Measurements from ENCODE around the gene KCNK2. TPM values are rescaled to one million over a fixed set of nuclear protein-coding genes. Genes with fewer than 3 reads are reported as not detected.

Gene KCNK2
- polyA plus RNA-seq, 1 of the 3 experiments (the other 2 are of a cell fraction): 12.2 TPM

DNA sequence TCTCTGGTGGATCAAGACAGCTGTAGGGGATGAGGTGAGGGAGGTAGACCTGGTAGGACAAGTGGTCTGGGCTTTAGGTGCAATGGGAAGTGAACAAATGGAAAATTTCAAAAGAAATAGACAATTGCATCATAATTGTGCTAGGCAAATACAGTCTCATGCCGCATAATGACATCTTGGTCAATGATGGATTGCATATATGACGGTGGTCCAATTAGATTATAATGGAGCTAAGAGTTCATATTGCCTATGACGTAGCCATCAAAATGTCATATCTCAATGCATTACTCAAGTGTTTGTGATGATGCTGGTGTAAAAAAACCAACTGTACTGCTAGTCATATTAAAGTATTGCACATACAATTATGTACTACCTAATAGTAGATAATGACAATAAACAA, 19.0 kb downstream of the KCNK2 start (continued):
- TF ChIP-seq ZBTB33 (IDR thresholded peaks at IDR 0.05; ENCODE audit: borderline replicate concordance, low read depth) (no peak), MAX (IDR thresholded peaks at IDR 0.05; ENCODE audit: low read depth) (no peak), TCF12 (IDR thresholded peaks at IDR 0.05) (no peak), RAD21 (IDR thresholded peaks at IDR 0.05; ENCODE audit: low read length) (no peak), RXRA (IDR thresholded peaks at IDR 0.05; ENCODE audit: borderline replicate concordance, low read depth) (no peak), TEAD4 (IDR thresholded peaks at IDR 0.05; ENCODE audit: borderline replicate concordance, insufficient read depth) (no peak), POLR2AphosphoS5 (IDR thresholded peaks at IDR 0.05; ENCODE audit: low read depth, low read length) (no peak)

GRCh38 chr1:215104283-215104682, 21.7 kb downstream of the KCNK2 start:
- TF ChIP-seq RAD21 (IDR thresholded peaks at IDR 0.05; ENCODE audit: low read length) (no peak), TCF12 (IDR thresholded peaks at IDR 0.05) (peak; percentile 39), JUND (IDR thresholded peaks at IDR 0.05) (peak; percentile 27; the same call in 1 of the 2 replicates), FOSL2 (IDR thresholded peaks at IDR 0.05; ENCODE audit: borderline replicate concordance, low read depth) (peak; percentile 71; the same call in 1 of the 2 replicates)
- Histone ChIP-seq H3K36me3 (replicated peaks in 1 of 2; ENCODE audit: control insufficient read depth in 1 of 2, insufficient read depth in 2 of 2, low read length in 1 of 2) (peaks cover 0 to 2% of the 10 kb centered on the region in 2 experiments), H3K9ac (no peak overlapping the region), H3K4me1 (ENCODE audit: control insufficient read depth in 1 of 2, insufficient read depth in 2 of 2, low read depth in 1 of 2, low read length in 1 of 2) (no peaks in the 10 kb centered on the region; a peak in 1 of 4 replicates), H3K9me2 (no peaks in the 10 kb centered on the region), H3K4me3 (ENCODE audit: low read depth in 2 of 2, low read length in 1 of 2) (no peak overlapping the region), H3K4me2 (peak overlapping the region; percentile 16; the same call in 1 of the 2 replicates), H2AFZ (ENCODE audit: low read depth) (no peak overlapping the region), H3F3A (replicated peaks; ENCODE audit: insufficient read depth) (peaks cover 11% of the 10 kb centered on the region), H3K9me3 (peaks cover 12% of the 10 kb centered on the region; the same call in 1 of the 2 replicates), H3K79me2 (ENCODE audit: insufficient read depth) (no peaks in the 10 kb centered on the region), H4K20me1 (ENCODE audit: insufficient read depth) (no peaks in the 10 kb centered on the region), H3K27me3 (ENCODE audit: insufficient read depth) (no peaks in the 10 kb centered on the region), H3K27ac (ENCODE audit: low read depth in 2 of 2, low read length in 1 of 2) (peak overlapping the region; percentile 10 to 40; a peak in 2 of 4 replicates)
- WGBS (ENCODE audit: low lambda C conversion rate): 0% methylated on average over 3 of the region's 3 CpGs
- CTCF ChIA-PET: no interaction called here
- POLR2A ChIA-PET: no interaction called here
- no peak for DNase-seq

DNA sequence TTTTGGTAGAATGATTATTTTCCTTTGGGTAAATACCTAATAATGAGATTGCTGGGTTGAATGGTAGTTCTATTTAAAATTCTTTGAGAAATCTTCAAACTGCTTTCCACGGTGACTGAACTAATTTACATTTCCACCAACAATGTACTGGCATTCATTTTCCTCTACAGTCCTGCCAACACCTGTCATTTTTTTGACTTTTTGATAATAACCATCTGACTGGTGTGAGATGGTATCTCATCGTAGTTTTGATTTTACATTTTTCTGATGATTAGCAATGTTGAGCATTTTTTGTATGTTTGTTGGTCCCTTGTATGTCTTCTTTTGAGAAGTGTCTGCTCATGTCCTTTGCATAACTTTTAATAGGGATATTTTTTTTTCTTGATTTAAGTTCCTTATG, 23.5 kb downstream of the KCNK2 start:
- no peak overlapping the region for H3K9ac ChIP-seq
- ChIA-PET POLR2A (no interaction called here), CTCF (no interaction called here)

More for the DNA sequence above, 23.5 kb downstream of the KCNK2 start:
- Histone ChIP-seq H3K36me3 (replicated peaks in 1 of 2; ENCODE audit: control insufficient read depth in 1 of 2, insufficient read depth in 2 of 2, low read length in 1 of 2) (no peaks in the 10 kb centered on the region), H2AFZ (ENCODE audit: low read depth) (no peak overlapping the region), H3K27me3 (ENCODE audit: insufficient read depth) (no peaks in the 10 kb centered on the region), H3K79me2 (ENCODE audit: insufficient read depth) (no peaks in the 10 kb centered on the region), H3K4me1 (ENCODE audit: control insufficient read depth in 1 of 2, insufficient read depth in 2 of 2, low read depth in 1 of 2, low read length in 1 of 2) (no peaks in the 10 kb centered on the region; a peak in 1 of 4 replicates), H3K4me2 (no peak overlapping the region), H3K27ac (ENCODE audit: low read depth in 2 of 2, low read length in 1 of 2) (no peak overlapping the region), H4K20me1 (ENCODE audit: insufficient read depth) (no peaks in the 10 kb centered on the region), H3K9me3 (peaks cover 12% of the 10 kb centered on the region; the same call in 1 of the 2 replicates), H3F3A (replicated peaks; ENCODE audit: insufficient read depth) (peaks cover 11% of the 10 kb centered on the region), H3K4me3 (ENCODE audit: low read depth in 2 of 2, low read length in 1 of 2) (no peak overlapping the region), H3K9me2 (no peaks in the 10 kb centered on the region)
- 20% methylated on average over 2 of the region's 2 CpGs for WGBS (ENCODE audit: low lambda C conversion rate)
- 0 out of 4 replicates have a peak, but pooled peaks of 1 of the 2 experiments have one; percentile 19 for TF ChIP-seq EP300 (IDR thresholded peaks at IDR 0.05; ENCODE audit: borderline replicate concordance in 1 of 2, low read depth in 1 of 2, low read length in 1 of 2)
- TF ChIP-seq FOXJ3 (CRISPR knock-in tag; IDR thresholded peaks at IDR 0.05): no peak
- 0 out of 2 replicates have a peak, but pooled peaks have one; percentile 17 for TF ChIP-seq NFIC (IDR thresholded peaks at IDR 0.05; ENCODE audit: borderline replicate concordance)
- TF ChIP-seq MAX (IDR thresholded peaks at IDR 0.05; ENCODE audit: low read depth): no peak
- peak; percentile 63 for TF ChIP-seq PBX3 (IDR thresholded peaks at IDR 0.05)
- no peak for TF ChIP-seq RAD21 (IDR thresholded peaks at IDR 0.05; ENCODE audit: low read length)
- TF ChIP-seq TCF12 (IDR thresholded peaks at IDR 0.05): peak; percentile 68
- no peak for DNase-seq
